Measurements from ENCODE around the gene KRT83.

Gene KRT83

GRCh38 chr12:52320784-52321400, at the start of gene KRT83:
KRT83 (minus strand) TSS chr12:52321398; CDS start chr12:52321335, 63 bp downstream.
- FAIRE-seq: no peak
- DNase-seq (ENCODE audit: insufficient read length, low spot score): no peak

- FAIRE-seq (no peak), DNase-seq (ENCODE audit: insufficient read length, low spot score) (no peak)
Observed at GRCh38 chr12:52369809-52370208, 48.6 kb upstream of the KRT83 start.

GRCh38 chr12:52369211-52369610, 48.0 kb upstream of the KRT83 start:
- DNase-seq (ENCODE audit: insufficient read length, low spot score) (no peak), FAIRE-seq (no peak)

GRCh38 chr12:52368508-52368907, 47.3 kb upstream of the KRT83 start:
- DNase-seq (ENCODE audit: insufficient read length, low spot score) (no peak), FAIRE-seq (no peak)

GRCh38 chr12:52367876-52368275, 46.7 kb upstream of the KRT83 start:
- no peak for FAIRE-seq
- no peak for DNase-seq (ENCODE audit: insufficient read length, low spot score)

- DNase-seq (ENCODE audit: insufficient read length, low spot score) (no peak), FAIRE-seq (peak; percentile 72)
Observed at GRCh38 chr12:52366738-52367485, 45.7 kb upstream of the KRT83 start, which contains the start of gene KRT85. KRT85 (minus strand) TSS chr12:52367481; CDS start chr12:52367405, 76 bp downstream.

GRCh38 chr12:52364901-52365489, 43.8 kb upstream of the KRT83 start:
- FAIRE-seq (no peak), DNase-seq (ENCODE audit: insufficient read length, low spot score) (no peak)

- DNase-seq (ENCODE audit: insufficient read length, low spot score): no peak
- no peak for FAIRE-seq
Observed at GRCh38 chr12:52364061-52364460, 42.9 kb upstream of the KRT83 start.

- FAIRE-seq (no peak), DNase-seq (ENCODE audit: insufficient read length, low spot score) (no peak)
Observed at GRCh38 chr12:52363111-52363679, 42.0 kb upstream of the KRT83 start.

- no peak for DNase-seq (ENCODE audit: insufficient read length, low spot score)
- no peak for FAIRE-seq
Observed at GRCh38 chr12:52362118-52362726, 41.0 kb upstream of the KRT83 start.

- no peak for FAIRE-seq
- no peak for DNase-seq (ENCODE audit: insufficient read length, low spot score)
Observed at GRCh38 chr12:52361553-52361952, 40.4 kb upstream of the KRT83 start.

- FAIRE-seq: no peak
- DNase-seq (ENCODE audit: insufficient read length, low spot score): no peak
Observed at GRCh38 chr12:52360663-52361271, 39.6 kb upstream of the KRT83 start.

GRCh38 chr12:52360106-52360662, 39.0 kb upstream of the KRT83 start:
- FAIRE-seq (no peak), DNase-seq (ENCODE audit: insufficient read length, low spot score) (no peak)

GRCh38 chr12:52359621-52360061, 38.4 kb upstream of the KRT83 start:
- FAIRE-seq (no peak), DNase-seq (ENCODE audit: insufficient read length, low spot score) (no peak)

- FAIRE-seq (no peak), DNase-seq (ENCODE audit: insufficient read length, low spot score) (peak; percentile 45)
Observed at GRCh38 chr12:52358575-52359350, 37.6 kb upstream of the KRT83 start.

GRCh38 chr12:52356762-52357580, 35.8 kb upstream of the KRT83 start:
- no peak for FAIRE-seq
- DNase-seq (ENCODE audit: insufficient read length, low spot score): no peak

- no peak for FAIRE-seq
Observed at GRCh38 chr12:52356031-52356761, 35.0 kb upstream of the KRT83 start.

GRCh38 chr12:52355176-52355575, 34.0 kb upstream of the KRT83 start:
- FAIRE-seq: no peak
- DNase-seq (ENCODE audit: insufficient read length, low spot score): no peak

More at GRCh38 chr12:52356031-52356761, 35.0 kb upstream of the KRT83 start:
- DNase-seq (ENCODE audit: insufficient read length, low spot score): no peak
